ENCODE data around the gene GPRC5D.

GRCh38 chr12:13000925-13001774 is 49.2 kb upstream of the GPRC5D start:
- TF ChIP-seq CTCF (IDR thresholded peaks at IDR 0.05) (peak in 2 of 7 experiments; percentile 26 to 36), POLR2A (IDR thresholded peaks at IDR 0.05) (no peak), POLR2AphosphoS5 (IDR thresholded peaks at IDR 0.05) (no peak)
